ENCODE results near the gene ERAS. TPM values are rescaled to one million over a fixed set of nuclear protein-coding genes. Genes with fewer than 3 reads are reported as not detected.

The ERAS gene
- total RNA-seq, 4 donors from 2014 or later, result not detected

GRCh38 chrX:48793935-48794334, 32.4 kb upstream of the ERAS start:
- no peak for DNase-seq
- Histone ChIP-seq H3K4me1 (no peaks in the 10 kb centered on the region), H3K27me3 (no peaks in the 10 kb centered on the region), H3K36me3 (no peaks in the 10 kb centered on the region), H3K27ac (no peak overlapping the region), H3K9me3 (no peaks in the 10 kb centered on the region), H3K4me3 (no peak overlapping the region)
- TF ChIP-seq POLR2AphosphoS5 (IDR thresholded peaks at IDR 0.05) (no peak), POLR2A (IDR thresholded peaks at IDR 0.05) (no peak), EP300 (IDR thresholded peaks at IDR 0.05; ENCODE audit: low read depth) (no peak)
- TF ChIP-seq, protein P1, sequence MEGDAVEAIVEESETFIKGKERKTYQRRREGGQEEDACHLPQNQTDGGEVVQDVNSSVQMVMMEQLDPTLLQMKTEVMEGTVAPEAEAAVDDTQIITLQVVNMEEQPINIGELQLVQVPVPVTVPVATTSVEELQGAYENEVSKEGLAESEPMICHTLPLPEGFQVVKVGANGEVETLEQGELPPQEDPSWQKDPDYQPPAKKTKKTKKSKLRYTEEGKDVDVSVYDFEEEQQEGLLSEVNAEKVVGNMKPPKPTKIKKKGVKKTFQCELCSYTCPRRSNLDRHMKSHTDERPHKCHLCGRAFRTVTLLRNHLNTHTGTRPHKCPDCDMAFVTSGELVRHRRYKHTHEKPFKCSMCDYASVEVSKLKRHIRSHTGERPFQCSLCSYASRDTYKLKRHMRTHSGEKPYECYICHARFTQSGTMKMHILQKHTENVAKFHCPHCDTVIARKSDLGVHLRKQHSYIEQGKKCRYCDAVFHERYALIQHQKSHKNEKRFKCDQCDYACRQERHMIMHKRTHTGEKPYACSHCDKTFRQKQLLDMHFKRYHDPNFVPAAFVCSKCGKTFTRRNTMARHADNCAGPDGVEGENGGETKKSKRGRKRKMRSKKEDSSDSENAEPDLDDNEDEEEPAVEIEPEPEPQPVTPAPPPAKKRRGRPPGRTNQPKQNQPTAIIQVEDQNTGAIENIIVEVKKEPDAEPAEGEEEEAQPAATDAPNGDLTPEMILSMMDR (IDR thresholded peaks at IDR 0.05), result no peak
- WGBS, 2 donors (ENCODE audit: low coverage in 1 of 2), result 73% methylated on average over 4 of the region's 4 CpGs; no CpG with 5 or more reads in 1 of the 2 donors
- in situ Hi-C loops (cut with MboI; ENCODE audit: low pct_ligation_motif_present in 1 of 4, low pct_unique_long_range_greater_than_20kb in 1 of 4, low sequenced_read_pairs in 3 of 4) (no loop called here), intact Hi-C loops (cut with DNase I; ENCODE audit: low total_unique reads) (no loop called here)

GRCh38 chrX:48794340-48794910, 31.9 kb upstream of the ERAS start:
- WGBS, 2 donors (ENCODE audit: low coverage in 1 of 2), result 81% methylated on average over 12 of the region's 12 CpGs; no CpG with 5 or more reads in 1 of the 2 donors

GRCh38 chrX:48794911-48795515, 31.3 kb upstream of the ERAS start:
- no peaks in the 10 kb centered on the region for H3K27me3 ChIP-seq
- WGBS, 2 donors (ENCODE audit: low coverage in 1 of 2), result 62% methylated on average over 8 of the region's 8 CpGs; no CpG with 5 or more reads in 1 of the 2 donors
- no peak for TF ChIP-seq POLR2A (IDR thresholded peaks at IDR 0.05)
- no peaks in the 10 kb centered on the region for H3K4me1 ChIP-seq
- intact Hi-C loops (cut with DNase I; ENCODE audit: low total_unique reads), result no loop called here
- no peaks in the 10 kb centered on the region for H3K36me3 ChIP-seq
- no peak for DNase-seq
- no peak overlapping the region for H3K4me3 ChIP-seq
- H3K9me3 ChIP-seq, result no peaks in the 10 kb centered on the region
- in situ Hi-C loops (cut with MboI; ENCODE audit: low pct_ligation_motif_present in 1 of 4, low pct_unique_long_range_greater_than_20kb in 1 of 4, low sequenced_read_pairs in 3 of 4), result no loop called here
- no peak overlapping the region for H3K27ac ChIP-seq

More at GRCh38 chrX:48794340-48794910, 31.9 kb upstream of the ERAS start:
- Histone ChIP-seq H3K4me1 (no peaks in the 10 kb centered on the region), H3K36me3 (no peaks in the 10 kb centered on the region), H3K27ac (no peak overlapping the region), H3K4me3 (no peak overlapping the region), H3K9me3 (no peaks in the 10 kb centered on the region), H3K27me3 (no peaks in the 10 kb centered on the region)
- TF ChIP-seq POLR2A (IDR thresholded peaks at IDR 0.05) (no peak), EP300 (IDR thresholded peaks at IDR 0.05; ENCODE audit: low read depth) (no peak), POLR2AphosphoS5 (IDR thresholded peaks at IDR 0.05) (no peak)
- TF ChIP-seq, protein P1 (IDR thresholded peaks at IDR 0.05), result no peak
- intact Hi-C loops (cut with DNase I; ENCODE audit: low total_unique reads) (no loop called here), in situ Hi-C loops (cut with MboI; ENCODE audit: low pct_ligation_motif_present in 1 of 4, low pct_unique_long_range_greater_than_20kb in 1 of 4, low sequenced_read_pairs in 3 of 4) (no loop called here)
- DNase-seq, result no peak

- peaks cover 0 to 6% (median 2%) of the 10 kb centered on the region in 4 donors for H3K4me1 ChIP-seq
- H3K27me3 ChIP-seq, result no peaks in the 10 kb centered on the region
- no peak for TF ChIP-seq POLR2A (IDR thresholded peaks at IDR 0.05)
- no peak for TF ChIP-seq POLR2AphosphoS5 (IDR thresholded peaks at IDR 0.05)
- TF ChIP-seq EP300 (IDR thresholded peaks at IDR 0.05; ENCODE audit: low read depth), result no peak
- TF ChIP-seq, protein P1 (IDR thresholded peaks at IDR 0.05), result no peak
- no peaks in the 10 kb centered on the region for H3K9me3 ChIP-seq
- DNase-seq, result no peak
- 66 to 83% methylated on average over 2 of the region's 2 CpGs for WGBS, 2 donors (ENCODE audit: low coverage in 1 of 2)
- no peak overlapping the region for H3K27ac ChIP-seq
- intact Hi-C loops (cut with DNase I; ENCODE audit: low total_unique reads) (no loop called here), in situ Hi-C loops (cut with MboI; ENCODE audit: low pct_ligation_motif_present in 1 of 4, low pct_unique_long_range_greater_than_20kb in 1 of 4, low sequenced_read_pairs in 3 of 4) (no loop called here)
- H3K4me3 ChIP-seq, result no peak overlapping the region
- H3K36me3 ChIP-seq, result no peaks in the 10 kb centered on the region
These were observed 28.0 kb upstream of the ERAS start for GRCh38 chrX:48798318-48798717.

All from transverse colon (tissue), 4 donors.